ENCODE measurements around the gene THAP4. TPM values are rescaled to one million over a fixed set of nuclear protein-coding genes. Genes with fewer than 3 reads are reported as not detected.
A peak's percentile ranks its signal among the peaks of the same experiment; 100 is the strongest.

THAP4 gene
- total and polyA plus RNA-seq, 8 donors = 22.4 to 42.9 (median 27.1) TPM

- Histone ChIP-seq H3K36me3 (peaks cover 0 to 10% (median 4%) of the 10 kb centered on the region in 3 donors), H3K27me3 (no peaks in the 10 kb centered on the region), H3K4me3 (peak overlapping the region; percentile 2 to 53 (median 50)), H3K27ac (peak overlapping the region in 2 of 4 donors; percentile 30 to 41), H3K9me3 (no peaks in the 10 kb centered on the region), H3K4me1 (no peaks in the 10 kb centered on the region)
- DNase-seq = peak; percentile 74 to 94 (median 86)
- intact Hi-C loops (cut with DNase I) = no loop called here
- FAIRE-seq = no peak
- peak; percentile 95 to 98 (median 97) for ATAC-seq
- WGBS, 2 donors = 8% methylated on average over 58 to 76 of the region's 76 CpGs
- peak; percentile 40 to 54 (median 46) for TF ChIP-seq CTCF (IDR thresholded peaks at IDR 0.05)
Measured at GRCh38 chr2:241609859-241610793, 26.8 kb downstream of the THAP4 start.

DNA sequence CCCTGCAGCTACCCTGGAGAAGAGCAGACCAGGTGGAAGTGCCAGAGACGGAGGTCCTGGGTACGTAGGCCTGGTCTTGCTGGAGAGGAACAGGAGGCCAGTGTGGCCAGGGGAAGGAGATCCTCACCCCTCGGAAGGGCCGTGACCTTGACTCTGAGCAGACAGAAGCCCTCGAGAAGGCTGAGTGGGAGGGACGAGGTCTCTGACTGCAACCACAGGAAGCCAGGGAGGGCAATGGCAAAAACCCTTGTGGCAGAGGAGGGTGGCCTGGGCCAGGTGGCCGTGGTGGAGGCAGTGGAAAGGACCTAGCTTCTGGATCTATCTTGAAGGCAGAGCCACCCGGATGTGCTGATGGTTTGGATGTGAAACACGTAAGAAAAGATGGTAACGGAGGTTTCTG is 28.1 kb downstream of the THAP4 start:
- no peak for TF ChIP-seq CTCF (IDR thresholded peaks at IDR 0.05)
- 86 to 87% methylated on average over 10 of the region's 10 CpGs for WGBS, 2 donors
- H3K36me3 ChIP-seq = peaks cover 0 to 10% (median 8%) of the 10 kb centered on the region in 3 donors
- no peak for ATAC-seq
- no peaks in the 10 kb centered on the region for H3K4me1 ChIP-seq
- no peak for FAIRE-seq
- DNase-seq = peak in 1 of 6 donors; percentile 37
- intact Hi-C loops (cut with DNase I) = no loop called here
- no peaks in the 10 kb centered on the region for H3K27me3 ChIP-seq
- no peaks in the 10 kb centered on the region for H3K9me3 ChIP-seq
- no peak overlapping the region for H3K27ac ChIP-seq
- H3K4me3 ChIP-seq = no peak overlapping the region

- FAIRE-seq = no peak
Measured at GRCh38 chr2:241607162-241607885, 29.6 kb downstream of the THAP4 start.

DNA sequence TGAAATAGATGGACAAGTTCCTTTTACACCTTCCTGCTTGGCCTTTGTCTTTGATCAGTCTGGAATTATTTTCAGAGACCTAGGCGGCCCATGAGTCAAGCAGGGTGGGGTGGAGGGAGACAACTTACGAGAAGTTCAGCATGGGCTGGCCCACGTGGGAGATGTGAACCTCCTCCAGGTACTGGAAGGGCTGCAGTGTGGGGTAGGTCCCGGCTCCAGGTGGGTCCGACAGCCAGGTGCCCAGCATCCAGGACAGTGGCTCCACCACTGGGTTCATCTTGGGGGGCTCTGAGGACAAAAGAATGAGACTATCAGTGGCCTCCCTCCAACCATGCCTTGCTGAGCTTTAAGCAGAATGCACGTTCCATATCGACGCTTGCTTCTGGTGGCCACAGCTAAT is 30.8 kb downstream of the THAP4 start:
- 93 to 96% methylated on average over 8 of the region's 8 CpGs for WGBS, 2 donors
- Histone ChIP-seq H3K9me3 (no peaks in the 10 kb centered on the region), H3K27me3 (no peaks in the 10 kb centered on the region), H3K4me1 (no peaks in the 10 kb centered on the region), H3K36me3 (peaks cover 0 to 24% (median 10%) of the 10 kb centered on the region in 3 donors), H3K4me3 (no peak overlapping the region), H3K27ac (no peak overlapping the region)
- DNase-seq (peak in 1 of 6 donors; percentile 27), FAIRE-seq (no peak), ATAC-seq (no peak)
- TF ChIP-seq CTCF (IDR thresholded peaks at IDR 0.05) = no peak
- intact Hi-C loops (cut with DNase I) = no loop called here

More at GRCh38 chr2:241607162-241607885, 29.6 kb downstream of the THAP4 start:
- intact Hi-C loops (cut with DNase I) = no loop called here
- WGBS, 2 donors = 95 to 97% methylated on average over 27 of the region's 27 CpGs
- DNase-seq (peak in 1 of 6 donors; percentile 37), ATAC-seq (no peak)
- no peak for TF ChIP-seq CTCF (IDR thresholded peaks at IDR 0.05)
- no peak overlapping the region for H3K4me3 ChIP-seq
- H3K27ac ChIP-seq = no peak overlapping the region
- no peaks in the 10 kb centered on the region for H3K9me3 ChIP-seq
- no peaks in the 10 kb centered on the region for H3K4me1 ChIP-seq
- H3K27me3 ChIP-seq = no peaks in the 10 kb centered on the region
- H3K36me3 ChIP-seq = peaks cover 0 to 15% (median 10%) of the 10 kb centered on the region in 3 donors
